SK-N-SH (cell line): ENCODE data around the gene TNRC6B.

Experiments
- CTCF ChIP-seq: fragments of 200-600 bp; sonication (generic); IDR thresholded peaks from 2 replicates; pipeline ENCODE4 v1.6.1; 2017; ENCODE audit warnings: antibody characterized with exemption, mild to moderate bottlenecking, moderate library complexity
- MXI1 ChIP-seq: IDR thresholded peaks from 2 replicates; pipeline ENCODE4 v1.6.1; 2012; ENCODE audit warnings: mild to moderate bottlenecking, low read depth, low read length, improper control_type of control experiment
- POLR2AphosphoS5 ChIP-seq: IDR thresholded peaks from 2 replicates; pipeline ENCODE4 v1.6.1; 2012; ENCODE audit warnings: low read depth, low read length
- RXRA ChIP-seq: IDR thresholded peaks from 2 replicates; pipeline ENCODE4 v1.4.0; 2012; ENCODE audit warnings: low read depth, mild to moderate bottlenecking, borderline replicate concordance
- SIN3A ChIP-seq: IDR thresholded peaks from 2 replicates; pipeline ENCODE4 v1.6.1; 2012; ENCODE audit warnings: low read depth, mild to moderate bottlenecking, low read length, moderate library complexity, borderline replicate concordance
- TAF1 ChIP-seq: IDR thresholded peaks from 2 replicates; pipeline ENCODE4 v1.6.1; 2012; ENCODE audit warnings: low read depth, mild to moderate bottlenecking, low read length, moderate library complexity, borderline replicate concordance
- YY1 ChIP-seq: IDR thresholded peaks from 2 replicates; pipeline ENCODE4 v1.4.0; 2012; ENCODE audit warnings: low read depth, mild to moderate bottlenecking

GRCh38 chr22:40179526-40179925 is 1.8 kb downstream of the TNRC6B start:
- TF ChIP-seq CTCF (no peak), MXI1 (no peak), SIN3A (no peak), POLR2AphosphoS5 (no peak), YY1 (no peak), TAF1 (no peak), RXRA (no peak)
